SKM-1 treated with dmso at 0.1 percent for 144 hours (cell line): Measurements from ENCODE around the gene GPR160.

ENCODE experiments used
- DNase-seq: peaks from one replicate; lab custom pipeline; 2025; ENCODE audit not compliant: unreplicated experiment; lab: John Stamatoyannopoulos, UW

Gene GPR160

GRCh38 chr3:170063691-170064090 is 25.9 kb downstream of the GPR160 start:
- no peak for DNase-seq

- DNase-seq, result no peak
Measured at GRCh38 chr3:170064108-170064507, 26.3 kb downstream of the GPR160 start.

GRCh38 chr3:170075441-170076091 is 37.8 kb downstream of the GPR160 start:
- DNase-seq, result no peak

- DNase-seq, result no peak
Measured at GRCh38 chr3:170076715-170077238, 39.0 kb downstream of the GPR160 start.

GRCh38 chr3:170077361-170077760 is 39.6 kb downstream of the GPR160 start:
- no peak for DNase-seq

- no peak for DNase-seq
Measured at GRCh38 chr3:170078620-170079281, 41.0 kb downstream of the GPR160 start.

GRCh38 chr3:170079536-170080165 is 41.9 kb downstream of the GPR160 start:
- no peak for DNase-seq

GRCh38 chr3:170080605-170081004 is 42.8 kb downstream of the GPR160 start:
- no peak for DNase-seq

- DNase-seq, result no peak
Measured at GRCh38 chr3:170081079-170081741, 43.4 kb downstream of the GPR160 start.

GRCh38 chr3:170083343-170083742 is 45.5 kb downstream of the GPR160 start:
- no peak for DNase-seq

GRCh38 chr3:170085396-170085795 is 47.6 kb downstream of the GPR160 start:
- no peak for DNase-seq

- no peak for DNase-seq
Measured at GRCh38 chr3:170089862-170090600, 52.2 kb downstream of the GPR160 start.

- no peak for DNase-seq
Measured at GRCh38 chr3:170090601-170090981, 52.8 kb downstream of the GPR160 start.

GRCh38 chr3:170092907-170093306 is 55.1 kb downstream of the GPR160 start:
- peak; percentile 32 for DNase-seq

GRCh38 chr3:170095771-170096170 is 58.0 kb downstream of the GPR160 start:
- DNase-seq, result no peak

- no peak for DNase-seq
Measured at GRCh38 chr3:170096342-170096741, 58.5 kb downstream of the GPR160 start.

GRCh38 chr3:170098753-170099152 is 61.0 kb downstream of the GPR160 start:
- no peak for DNase-seq

- DNase-seq, result no peak
Measured at GRCh38 chr3:170100944-170101343, 63.1 kb downstream of the GPR160 start.

GRCh38 chr3:170102431-170102830 is 64.6 kb downstream of the GPR160 start:
- no peak for DNase-seq

GRCh38 chr3:170107941-170108340 is 70.1 kb downstream of the GPR160 start:
- no peak for DNase-seq

GRCh38 chr3:170108955-170109354 is 71.2 kb downstream of the GPR160 start:
- DNase-seq, result no peak
